GM23338 (cell line): ENCODE results near the gene PNMA1.

Experiments
- CREB1 ChIP-seq: fragments of 250-450 bp; sonication (Bioruptor Pico); IDR thresholded peaks from 2 replicates; pipeline ENCODE4 v1.5.0; 2020; ENCODE audit warnings: low read depth, mild to moderate bottlenecking, moderate library complexity
- EZH2 ChIP-seq: fragments of 200-600 bp; sonication (generic); IDR thresholded peaks from one replicate; pipeline ENCODE4 v1.8.0; 2017; ENCODE audit warnings: antibody characterized with exemption, mild to moderate bottlenecking, low read depth; ENCODE audit not compliant: unreplicated experiment
- TF ChIP-seq, protein P1 (sequence below), 2 experiments: fragments of 200-600 bp in 1 of 2; sonication (generic) in 1 of 2; conservative IDR thresholded peaks; 2 replicates each; pipeline versions ENCODE4 v1.5.1 to v1.6.1; 2016 to 2017; ENCODE audit warnings: antibody characterized with exemption in 2 of 2, low read depth in 2 of 2, mild to moderate bottlenecking in 2 of 2, moderate library complexity in 1 of 2

DNA sequence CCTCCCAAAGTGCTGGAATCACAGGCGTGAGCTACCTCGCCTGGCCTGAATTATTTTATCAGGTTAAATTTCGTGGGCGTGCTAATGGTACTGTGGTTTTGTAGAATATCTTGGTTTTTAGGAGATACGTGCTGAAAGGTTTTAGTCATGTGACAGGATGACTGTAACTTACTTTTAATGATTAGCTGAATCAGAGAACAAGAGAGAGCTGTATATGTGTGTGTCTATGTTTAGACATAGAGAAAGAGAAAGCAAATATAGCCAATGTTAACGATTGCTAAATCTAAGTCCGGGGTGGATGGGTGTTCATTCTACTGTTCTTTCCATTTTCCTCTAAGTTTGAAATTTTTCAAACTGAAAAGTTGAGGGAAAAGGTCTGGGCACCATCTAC lies 9.2 kb upstream of the PNMA1 start:
- TF ChIP-seq EZH2 (no peak), CREB1 (CRISPR knock-in tag) (no peak)
- TF ChIP-seq, protein P1, sequence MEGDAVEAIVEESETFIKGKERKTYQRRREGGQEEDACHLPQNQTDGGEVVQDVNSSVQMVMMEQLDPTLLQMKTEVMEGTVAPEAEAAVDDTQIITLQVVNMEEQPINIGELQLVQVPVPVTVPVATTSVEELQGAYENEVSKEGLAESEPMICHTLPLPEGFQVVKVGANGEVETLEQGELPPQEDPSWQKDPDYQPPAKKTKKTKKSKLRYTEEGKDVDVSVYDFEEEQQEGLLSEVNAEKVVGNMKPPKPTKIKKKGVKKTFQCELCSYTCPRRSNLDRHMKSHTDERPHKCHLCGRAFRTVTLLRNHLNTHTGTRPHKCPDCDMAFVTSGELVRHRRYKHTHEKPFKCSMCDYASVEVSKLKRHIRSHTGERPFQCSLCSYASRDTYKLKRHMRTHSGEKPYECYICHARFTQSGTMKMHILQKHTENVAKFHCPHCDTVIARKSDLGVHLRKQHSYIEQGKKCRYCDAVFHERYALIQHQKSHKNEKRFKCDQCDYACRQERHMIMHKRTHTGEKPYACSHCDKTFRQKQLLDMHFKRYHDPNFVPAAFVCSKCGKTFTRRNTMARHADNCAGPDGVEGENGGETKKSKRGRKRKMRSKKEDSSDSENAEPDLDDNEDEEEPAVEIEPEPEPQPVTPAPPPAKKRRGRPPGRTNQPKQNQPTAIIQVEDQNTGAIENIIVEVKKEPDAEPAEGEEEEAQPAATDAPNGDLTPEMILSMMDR (conservative IDR thresholded peaks at IDR 0.05; ENCODE audit: low read depth in 2 of 2): no peak
